Retinal pigment epithelial cell (primary cell): ENCODE measurements around the gene CSN3.

Source experiments
- DNase-seq: peaks from one replicate; pipeline ENCODE4 v3.0.0-alpha.2; 2010; ENCODE audit warnings: low read depth
- H3K4me3 ChIP-seq: 2 replicates; pipeline ENCODE4 v1.5.1; 2011; ENCODE audit warnings: mild to moderate bottlenecking, low read length, control low read depth, moderate library complexity
- CTCF ChIP-seq: conservative IDR thresholded peaks from 2 replicates; pipeline ENCODE4 v1.5.1; 2011; ENCODE audit warnings: low read depth, low read length, control low read depth, inconsistent platforms

The CSN3 gene

GRCh38 chr4:70298051-70298450, 55.7 kb downstream of the CSN3 start:
- no peak overlapping the region for H3K4me3 ChIP-seq
- TF ChIP-seq CTCF = no peak
- no peak for DNase-seq

GRCh38 chr4:70299643-70300042, 57.2 kb downstream of the CSN3 start:
- no peak overlapping the region for H3K4me3 ChIP-seq
- no peak for TF ChIP-seq CTCF
- DNase-seq = no peak

GRCh38 chr4:70300215-70300614, 57.8 kb downstream of the CSN3 start:
- no peak overlapping the region for H3K4me3 ChIP-seq
- DNase-seq = no peak
- TF ChIP-seq CTCF = no peak
